Astrocyte of the spinal cord (primary cell): Measurements from ENCODE around the gene PWWP2B.

ENCODE experiments used
- DNase-seq: peaks from one replicate; pipeline ENCODE4 v3.0.0; 2011; ENCODE audit warnings: low read depth, low spot score
- H3K4me3 ChIP-seq: 2 replicates; pipeline ENCODE4 v1.5.1; 2011; ENCODE audit warnings: low read depth, mild to moderate bottlenecking, low read length, moderate library complexity
- CTCF ChIP-seq: IDR thresholded peaks from 2 replicates; pipeline ENCODE4 v1.5.1; 2012; ENCODE audit warnings: low read depth, mild to moderate bottlenecking, low read length, inconsistent platforms
- in situ Hi-C: cut with HindIII; loops from 2 replicates; pipeline ENCODE4 v1.10.0; 2017; ENCODE audit warnings: low sequenced_read_pairs

The PWWP2B gene

GRCh38 chr10:132450825-132451505 lies 54.0 kb downstream of the PWWP2B start:
- in situ Hi-C loops = no loop called here
- no peak for DNase-seq
- no peak for TF ChIP-seq CTCF
- H3K4me3 ChIP-seq = no peak overlapping the region

- in situ Hi-C loops = no loop called here
Measured at GRCh38 chr10:132451506-132452215, 54.7 kb downstream of the PWWP2B start.

GRCh38 chr10:132452216-132452650 lies 55.2 kb downstream of the PWWP2B start:
- TF ChIP-seq CTCF = peak; percentile 16
- H3K4me3 ChIP-seq = no peak overlapping the region
- no peak for DNase-seq
- in situ Hi-C loops = no loop called here

More at GRCh38 chr10:132451506-132452215, 54.7 kb downstream of the PWWP2B start:
- DNase-seq = no peak
- TF ChIP-seq CTCF = no peak
- H3K4me3 ChIP-seq = no peak overlapping the region

GRCh38 chr10:132452651-132453469 lies 55.9 kb downstream of the PWWP2B start:
- in situ Hi-C loops = no loop called here
- no peak overlapping the region for H3K4me3 ChIP-seq
- peak; percentile 52 for DNase-seq
- peak; percentile 77 for TF ChIP-seq CTCF

DNA sequence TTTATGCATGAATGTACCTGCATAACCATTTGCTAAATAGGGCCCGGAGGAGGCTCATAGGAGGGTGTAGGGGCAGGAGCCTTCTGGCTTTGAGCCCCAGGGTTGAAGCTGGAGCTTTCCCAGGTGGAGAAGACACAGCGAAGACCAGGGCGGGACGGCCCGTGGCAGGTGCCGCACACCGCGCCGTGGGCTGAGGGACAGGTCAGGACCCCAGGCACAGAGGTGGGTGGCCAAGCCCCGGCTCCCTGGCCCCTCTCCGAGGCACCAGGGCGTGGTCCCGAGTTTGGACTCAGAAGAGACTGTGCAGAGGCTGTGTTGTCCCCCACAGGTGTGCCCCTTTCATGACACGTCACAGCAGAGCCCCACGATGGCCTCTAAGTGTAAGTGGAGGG lies 56.5 kb downstream of the PWWP2B start:
- no peak for TF ChIP-seq CTCF
- H3K4me3 ChIP-seq = no peak overlapping the region
- no peak for DNase-seq
- in situ Hi-C loops = no loop called here
